ENCODE data around the gene B4GALT4. TPM values are rescaled to one million over a fixed set of nuclear protein-coding genes. Genes with fewer than 3 reads are reported as not detected.

The B4GALT4 gene
- total RNA-seq, 1 experiment from 2014 or later: 37.6 TPM

GRCh38 chr3:119187266-119187665 lies 53.4 kb downstream of the B4GALT4 start:
- Histone ChIP-seq H4K20me1 (ENCODE audit: low read length) (no peaks in the 10 kb centered on the region), H2AFZ (ENCODE audit: low read length) (no peak overlapping the region), H3K4me2 (ENCODE audit: low read length) (no peak overlapping the region), H3K9ac (ENCODE audit: low read length) (no peak overlapping the region), H3K4me3 (ENCODE audit: low read length) (no peak overlapping the region), H3K36me3 (ENCODE audit: low read depth, low read length) (no peaks in the 10 kb centered on the region), H3K9me2 (replicated peaks; ENCODE audit: low read length) (0 out of 2 replicates have a peak, but pooled peaks cover 4% of the 10 kb centered on the region), H3K4me1 (ENCODE audit: insufficient read depth, low read length) (peaks cover 53% of the 10 kb centered on the region), H3K27me3 (ENCODE audit: low read length) (no peaks in the 10 kb centered on the region), H3K27ac (ENCODE audit: low read length) (peak overlapping the region; percentile 98), H3K79me2 (ENCODE audit: low read length) (no peaks in the 10 kb centered on the region), H3F3A (ENCODE audit: low read length, unreplicated experiment) (peaks cover 15% of the 10 kb centered on the region), H3K9me3 (ENCODE audit: low read length) (no peaks in the 10 kb centered on the region)
- TF ChIP-seq CTCF (conservative IDR thresholded peaks at IDR 0.05; ENCODE audit: low read depth, low read length) (no peak), EZH2phosphoT487 (IDR thresholded peaks at IDR 0.05; ENCODE audit: borderline replicate concordance, low read length) (no peak)
- ATAC-seq (no peak), DNase-seq (peak; percentile 22)
- intact Hi-C loops (cut with micrococcal nuclease): no loop called here
- POLR2A ChIA-PET (ENCODE audit: unreplicated experiment): no interaction called here
- no TSS peak for BruUV-seq (replicated peaks)
- CTCF ChIA-PET: no interaction called here

DNA sequence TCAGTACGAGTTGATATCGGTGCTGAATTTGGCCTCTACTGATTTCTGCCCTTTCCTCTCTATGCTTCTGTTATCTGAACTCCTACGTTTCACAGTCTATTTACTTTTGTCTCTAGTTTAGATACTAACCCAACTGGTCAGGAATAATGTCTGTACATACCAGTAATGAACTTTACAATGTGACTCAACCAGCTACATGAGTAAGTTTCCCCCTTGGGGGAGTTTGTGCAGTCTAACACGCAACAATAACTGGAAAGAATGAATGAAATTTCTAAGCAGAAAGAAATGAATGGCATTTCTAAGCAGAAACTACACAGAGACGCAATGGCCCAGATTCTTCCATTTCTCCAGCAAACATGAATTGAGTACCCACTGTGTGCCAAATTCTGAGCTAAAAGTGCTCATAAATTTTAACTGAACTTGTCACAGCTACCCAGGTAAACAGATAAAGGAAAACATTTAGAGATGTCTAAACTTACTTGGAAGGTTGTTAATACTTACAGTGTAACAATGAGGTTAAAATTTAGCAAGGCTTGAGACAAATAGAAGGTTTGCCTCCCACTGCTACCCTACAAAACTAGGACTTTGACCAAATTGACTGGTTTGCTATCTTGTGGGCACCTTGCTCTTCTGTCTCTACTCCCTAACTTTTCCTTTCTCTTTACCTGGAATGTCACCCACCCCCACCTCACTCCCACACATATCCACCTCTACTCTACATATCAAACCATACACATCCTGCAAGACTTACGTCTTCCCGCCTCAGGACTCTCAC lies 55.7 kb downstream of the B4GALT4 start:
- Histone ChIP-seq H3K4me3 (ENCODE audit: low read length) (peak overlapping the region; percentile 51), H3K27ac (ENCODE audit: low read length) (peak overlapping the region; percentile 98), H3K27me3 (ENCODE audit: low read length) (no peaks in the 10 kb centered on the region), H3K9me3 (ENCODE audit: low read length) (no peaks in the 10 kb centered on the region), H3K4me1 (ENCODE audit: insufficient read depth, low read length) (peaks cover 74% of the 10 kb centered on the region), H3K79me2 (ENCODE audit: low read length) (no peaks in the 10 kb centered on the region), H2AFZ (ENCODE audit: low read length) (peak overlapping the region; percentile 37; the same call in 1 of the 2 replicates), H4K20me1 (ENCODE audit: low read length) (no peaks in the 10 kb centered on the region), H3K9me2 (replicated peaks; ENCODE audit: low read length) (0 out of 2 replicates have a peak, but pooled peaks cover 4% of the 10 kb centered on the region), H3K36me3 (ENCODE audit: low read depth, low read length) (no peaks in the 10 kb centered on the region), H3F3A (ENCODE audit: low read length, unreplicated experiment) (peaks cover 24% of the 10 kb centered on the region), H3K4me2 (ENCODE audit: low read length) (peak overlapping the region; percentile 82), H3K9ac (ENCODE audit: low read length) (peak overlapping the region; percentile 86)
- ATAC-seq: peak; percentile 75
- intact Hi-C loops (cut with micrococcal nuclease): loop anchor here (1.0 kb wide), 3 partner anchors 9 to 55 kb away; partner anchors contain the start of gene B4GALT4
- ChIA-PET CTCF (interaction anchor here (0.7 kb wide), 1 partner anchor 56 kb away, joined by 5 read pairs; no protein-coding TSS in a partner anchor), POLR2A (ENCODE audit: unreplicated experiment) (interaction anchor here (0.7 to 0.8 kb wide), 2 partner anchors 46 to 56 kb away, joined by 5 to 6 read pairs; no protein-coding TSS in a partner anchor)
- no peak for TF ChIP-seq EZH2phosphoT487 (IDR thresholded peaks at IDR 0.05; ENCODE audit: borderline replicate concordance, low read length)
- peak; percentile 99 for DNase-seq
- TSS peak; percentile 55 for BruUV-seq (replicated peaks)

GRCh38 chr3:119184111-119184510 lies 56.6 kb downstream of the B4GALT4 start:
- intact Hi-C loops (cut with micrococcal nuclease): loop anchor here (1.0 kb wide), 2 partner anchors 8 to 56 kb away; partner anchors contain the start of gene B4GALT4
- no peak overlapping the region for H2AFZ ChIP-seq (ENCODE audit: low read length)
- POLR2A ChIA-PET (ENCODE audit: unreplicated experiment): interaction anchor here (0.8 kb wide), 1 partner anchor 57 kb away, joined by 5 read pairs; no protein-coding TSS in a partner anchor
- 0 out of 2 replicates have a peak, but pooled peaks cover 4% of the 10 kb centered on the region for H3K9me2 ChIP-seq (replicated peaks; ENCODE audit: low read length)
- H3K9ac ChIP-seq (ENCODE audit: low read length): peak overlapping the region; percentile 63
- H3F3A ChIP-seq (ENCODE audit: low read length, unreplicated experiment): peaks cover 24% of the 10 kb centered on the region
- H3K4me1 ChIP-seq (ENCODE audit: insufficient read depth, low read length): peaks cover 74% of the 10 kb centered on the region
- no peak overlapping the region for H3K4me3 ChIP-seq (ENCODE audit: low read length)
- peak overlapping the region; percentile 98 for H3K27ac ChIP-seq (ENCODE audit: low read length)
- no peaks in the 10 kb centered on the region for H3K36me3 ChIP-seq (ENCODE audit: low read depth, low read length)
- no peak for TF ChIP-seq CTCF (conservative IDR thresholded peaks at IDR 0.05; ENCODE audit: low read depth, low read length)
- no peak for TF ChIP-seq EZH2phosphoT487 (IDR thresholded peaks at IDR 0.05; ENCODE audit: borderline replicate concordance, low read length)
- TF ChIP-seq EZH2 (IDR thresholded peaks at IDR 0.05; ENCODE audit: low read length, unreplicated experiment): no peak
- no peak for DNase-seq
- no peaks in the 10 kb centered on the region for H3K27me3 ChIP-seq (ENCODE audit: low read length)
- CTCF ChIA-PET: no interaction called here
- BruUV-seq (replicated peaks): TSS peak; percentile 54
- no peaks in the 10 kb centered on the region for H3K79me2 ChIP-seq (ENCODE audit: low read length)
- H3K4me2 ChIP-seq (ENCODE audit: low read length): peak overlapping the region; percentile 20
- no peaks in the 10 kb centered on the region for H3K9me3 ChIP-seq (ENCODE audit: low read length)
- no peak for ATAC-seq
- H4K20me1 ChIP-seq (ENCODE audit: low read length): no peaks in the 10 kb centered on the region
